ENCODE measurements around the gene EEIG1.

Gene EEIG1

GRCh38 chr9:127974001-127974768 lies 6.6 kb downstream of the EEIG1 start:
- no peak for DNase-seq

DNA sequence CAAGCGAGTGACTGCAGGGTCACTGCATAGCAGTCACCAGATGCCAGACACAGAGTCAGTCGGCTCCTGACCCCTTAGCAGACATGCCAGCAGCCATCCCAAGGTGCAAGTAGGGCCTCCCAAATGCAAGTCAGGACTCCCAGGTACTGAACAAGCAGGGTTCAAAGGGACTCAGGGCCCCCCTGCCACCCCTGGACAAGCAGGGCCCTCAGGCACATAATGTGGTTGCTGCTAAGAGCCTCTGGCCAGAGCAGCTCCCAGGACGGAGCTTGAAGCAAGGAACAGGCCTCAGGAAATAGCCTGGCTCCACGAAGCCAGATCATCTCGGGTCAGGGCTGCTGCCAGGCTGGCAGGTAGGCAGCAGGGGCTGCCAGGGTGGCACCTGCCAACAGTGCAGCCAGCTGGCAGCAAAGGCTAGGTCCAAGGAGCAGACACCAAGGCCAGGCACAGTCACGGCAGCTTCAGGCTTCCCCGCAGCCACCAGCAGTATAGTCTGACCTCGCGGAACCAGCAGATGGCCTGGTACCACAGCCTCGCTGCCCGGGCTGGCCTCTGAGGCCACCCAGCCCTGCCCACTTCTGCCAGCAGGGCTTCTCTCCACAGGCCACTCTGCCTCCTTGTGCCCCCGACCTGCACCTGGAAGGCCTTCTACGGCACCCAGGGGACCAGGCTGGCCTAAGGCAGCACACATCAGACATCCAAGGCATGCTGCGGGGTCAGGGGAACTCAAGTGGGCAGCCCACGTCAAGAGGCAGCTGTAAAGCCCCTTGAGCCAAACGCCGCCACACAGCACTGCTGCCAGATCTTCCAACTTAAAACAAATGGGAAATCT lies 7.4 kb downstream of the EEIG1 start:
- DNase-seq = no peak

- DNase-seq = no peak
Observed at GRCh38 chr9:127972236-127972871, 8.4 kb downstream of the EEIG1 start.

DNA sequence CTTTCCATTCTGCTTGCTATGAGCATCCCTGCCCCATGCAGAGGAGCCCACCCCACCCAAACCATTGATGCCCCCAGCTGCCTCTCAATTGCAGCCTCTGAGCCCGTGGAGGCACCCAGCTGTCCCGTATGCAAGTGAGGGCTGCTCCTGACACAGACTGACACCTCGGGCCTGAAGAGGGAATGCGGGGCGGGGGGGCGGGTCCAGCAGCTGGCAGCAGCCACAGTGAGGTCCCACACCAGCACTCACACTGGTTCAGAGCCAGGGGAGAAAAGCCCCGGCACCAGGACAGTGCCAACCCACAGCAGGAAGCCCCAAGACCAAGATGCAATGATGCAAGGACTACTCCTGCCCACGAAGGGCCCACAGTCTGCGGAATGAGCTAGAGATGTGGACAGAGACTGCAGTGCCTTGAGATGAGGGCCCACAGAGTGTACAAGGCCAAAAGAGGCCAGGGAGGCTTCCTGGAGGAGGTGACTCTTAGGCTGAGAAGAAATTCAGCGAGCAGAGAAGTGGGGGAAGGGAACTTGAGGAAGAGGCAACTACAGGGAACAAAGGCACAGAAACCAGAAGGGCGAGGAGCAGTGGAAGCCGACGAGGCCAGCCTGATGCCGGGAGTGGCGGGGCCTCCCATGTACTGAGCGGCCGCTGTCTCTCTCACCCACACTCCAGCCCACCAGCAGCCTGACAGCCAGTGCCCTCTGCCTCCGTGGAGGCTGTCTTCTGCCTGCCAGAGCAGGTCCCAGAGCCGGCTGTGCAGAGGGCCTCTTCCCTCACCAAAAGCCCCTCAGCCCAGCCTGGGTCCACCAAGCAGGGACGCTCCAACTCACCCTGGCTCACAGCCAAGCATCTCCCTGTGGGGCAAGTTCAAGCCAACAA lies 9.2 kb downstream of the EEIG1 start:
- DNase-seq = peak; percentile 45

DNA sequence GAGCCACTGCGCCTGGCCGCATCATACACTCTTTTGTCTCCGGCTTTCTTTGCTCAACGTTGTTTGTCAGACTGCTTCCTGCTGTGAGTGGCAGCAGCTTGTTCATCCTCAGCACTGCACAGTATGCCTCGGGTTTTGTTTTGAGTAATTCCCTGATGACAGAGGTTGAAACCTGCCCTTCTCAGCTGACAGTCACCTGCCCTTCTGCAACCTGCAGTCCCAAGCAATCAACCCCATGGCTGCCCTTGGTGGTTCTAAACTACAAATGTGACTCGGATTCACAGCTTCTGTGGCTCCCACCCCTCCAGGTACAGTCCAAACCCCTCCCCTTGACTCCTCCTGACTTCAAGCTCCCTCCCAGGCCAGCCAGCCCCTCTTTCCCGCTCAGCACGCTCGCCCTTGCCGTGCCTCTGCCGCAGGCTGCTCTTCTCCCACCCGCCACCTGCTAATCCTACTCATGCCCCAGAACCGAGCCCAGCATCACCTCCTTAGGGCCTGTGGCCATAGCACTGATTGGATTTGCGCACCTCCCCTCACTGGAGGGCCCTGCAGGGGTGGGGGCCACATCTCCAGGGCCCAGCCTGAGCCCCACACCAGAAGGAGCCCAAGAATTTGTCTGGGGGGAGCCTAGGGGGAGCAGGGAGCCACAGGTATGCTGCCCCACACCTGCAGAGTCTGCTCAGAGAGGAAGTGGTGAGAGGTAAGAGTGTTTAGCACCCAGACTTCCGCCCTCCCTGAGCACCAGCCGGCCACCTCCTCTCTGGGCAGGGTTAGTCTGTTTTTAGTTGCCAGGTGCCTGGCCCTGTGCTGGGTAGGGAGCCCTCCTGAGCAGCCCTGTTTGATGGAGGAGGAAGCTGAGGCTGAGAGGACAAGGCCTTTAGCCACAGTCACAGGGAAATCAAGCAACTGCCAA lies 10.1 kb downstream of the EEIG1 start:
- DNase-seq = no peak

DNA sequence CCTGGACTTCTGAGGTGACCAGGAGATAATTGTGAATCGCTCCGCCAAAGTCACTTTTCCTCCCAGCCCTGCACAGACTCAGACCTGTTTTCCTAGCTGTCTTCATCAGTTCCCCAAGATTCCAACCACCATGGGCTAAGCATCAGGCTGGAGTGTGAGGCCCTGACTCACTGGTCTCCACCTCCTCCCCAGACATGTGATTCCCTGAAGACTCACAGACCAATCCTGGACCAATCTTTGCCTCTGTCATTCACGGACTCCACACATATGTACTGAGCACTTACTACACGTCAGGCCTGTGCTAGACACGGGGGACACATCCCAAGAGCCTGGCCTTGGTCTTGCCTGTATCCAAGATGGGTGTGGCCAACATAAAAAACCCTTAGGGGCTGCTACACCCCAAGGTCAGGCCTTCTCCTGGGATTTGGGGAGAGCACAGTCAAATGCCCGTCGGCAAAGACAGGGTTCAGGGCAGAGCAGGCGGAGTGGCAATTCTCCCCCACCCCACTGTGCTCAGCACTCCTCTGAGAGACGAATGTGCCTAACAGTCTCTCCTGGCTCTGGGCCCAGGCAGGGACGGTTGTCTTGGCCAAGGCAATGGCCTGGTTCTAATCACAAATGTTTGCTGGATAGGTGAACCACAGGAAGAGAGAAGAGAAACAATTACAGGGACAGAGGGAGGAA lies 11.9 kb downstream of the EEIG1 start:
- DNase-seq = no peak

- no peak for DNase-seq
Observed at GRCh38 chr9:127968042-127968441, 12.7 kb downstream of the EEIG1 start.

- no peak for DNase-seq
Observed at GRCh38 chr9:127967151-127967809, 13.5 kb downstream of the EEIG1 start.

DNA sequence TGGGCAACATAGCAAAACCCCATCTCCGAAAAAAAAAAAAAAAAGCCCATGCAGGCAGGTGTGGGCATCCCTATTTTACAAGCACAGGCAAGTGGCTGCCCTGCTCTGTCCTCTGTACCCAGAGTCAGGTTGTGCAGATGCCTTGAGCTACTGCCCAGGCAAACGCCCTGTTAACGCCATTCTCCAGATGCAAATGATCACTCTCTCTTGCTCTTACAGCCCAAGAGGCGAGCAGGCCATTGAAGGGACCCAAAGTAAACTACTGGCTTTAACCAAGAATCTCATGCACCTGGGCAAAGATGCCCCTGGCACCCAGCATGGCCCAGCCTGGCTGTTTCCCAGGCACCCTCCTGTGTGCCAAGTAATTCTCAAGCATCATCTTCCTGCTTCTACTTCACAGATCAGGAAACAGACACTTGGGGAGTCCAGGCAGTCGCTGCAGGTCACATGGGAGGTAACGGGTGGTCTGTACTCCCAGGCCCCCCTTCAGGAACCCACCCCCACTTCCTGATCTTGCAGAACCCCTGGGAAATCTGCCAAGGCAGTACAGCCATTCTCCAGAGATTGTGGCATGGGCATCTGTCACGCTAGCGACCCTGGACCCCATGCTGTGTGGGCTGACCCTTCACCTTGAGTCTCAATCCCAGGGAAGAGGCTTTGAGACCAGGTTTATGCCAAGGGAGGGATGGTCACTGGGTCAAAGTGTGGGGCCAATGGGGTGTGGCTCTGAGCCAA lies 14.2 kb downstream of the EEIG1 start:
- DNase-seq = no peak

DNA sequence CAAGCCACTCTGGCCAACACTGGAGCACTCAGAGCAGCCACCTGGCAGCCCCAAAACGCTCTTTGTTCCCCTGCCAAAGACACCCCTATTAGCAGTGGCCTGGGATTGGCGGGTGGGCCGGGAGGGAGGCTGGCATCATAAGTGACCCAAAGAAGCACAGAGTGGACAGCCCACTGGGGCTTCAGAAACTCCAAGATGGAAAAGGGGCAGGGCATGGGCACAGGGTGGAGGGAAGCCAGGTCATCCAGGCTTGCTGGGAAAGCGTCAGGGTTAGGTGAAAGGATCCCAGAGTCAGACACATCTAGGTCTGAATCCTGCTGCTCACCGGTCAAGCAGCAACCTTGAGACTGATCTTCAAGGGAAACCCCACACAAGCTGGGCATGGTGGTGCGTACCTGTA lies 14.8 kb downstream of the EEIG1 start:
- DNase-seq = no peak

DNA sequence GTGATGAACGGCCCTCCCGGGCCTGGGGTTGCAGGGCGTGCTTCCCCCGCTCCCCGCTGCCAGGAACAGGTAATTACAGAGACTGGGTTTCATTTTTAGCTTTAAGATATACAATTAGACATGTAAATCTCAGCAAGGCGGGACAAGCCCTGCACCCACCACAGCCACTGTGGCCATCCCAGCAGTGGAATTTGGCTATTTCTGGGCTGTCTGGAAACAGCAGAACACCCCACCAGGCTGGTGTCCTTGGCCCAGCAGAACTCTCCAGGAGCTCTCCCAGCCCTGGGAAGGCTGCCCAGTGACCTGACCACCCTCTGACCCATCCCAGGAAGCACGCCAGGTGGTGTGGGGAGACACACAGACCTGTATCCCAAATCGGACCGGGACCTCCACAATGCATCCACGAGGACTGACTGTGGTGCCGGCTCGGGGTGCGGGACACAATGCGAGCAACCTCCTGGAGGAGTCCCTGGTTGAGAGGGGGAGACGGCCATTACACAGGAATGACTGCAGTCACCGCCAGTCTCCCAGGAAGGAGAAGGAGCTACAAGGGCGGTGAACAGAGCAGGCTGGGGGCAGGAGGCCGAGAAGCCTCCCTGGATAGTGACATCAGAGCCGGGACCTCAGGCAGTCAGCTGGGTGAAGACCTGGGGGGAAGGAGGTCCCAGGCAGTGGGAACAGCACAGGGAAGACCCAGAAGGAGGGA lies 17.3 kb downstream of the EEIG1 start:
- DNase-seq = no peak

- DNase-seq = no peak
Observed at GRCh38 chr9:127963041-127963358, 17.8 kb downstream of the EEIG1 start.

DNA sequence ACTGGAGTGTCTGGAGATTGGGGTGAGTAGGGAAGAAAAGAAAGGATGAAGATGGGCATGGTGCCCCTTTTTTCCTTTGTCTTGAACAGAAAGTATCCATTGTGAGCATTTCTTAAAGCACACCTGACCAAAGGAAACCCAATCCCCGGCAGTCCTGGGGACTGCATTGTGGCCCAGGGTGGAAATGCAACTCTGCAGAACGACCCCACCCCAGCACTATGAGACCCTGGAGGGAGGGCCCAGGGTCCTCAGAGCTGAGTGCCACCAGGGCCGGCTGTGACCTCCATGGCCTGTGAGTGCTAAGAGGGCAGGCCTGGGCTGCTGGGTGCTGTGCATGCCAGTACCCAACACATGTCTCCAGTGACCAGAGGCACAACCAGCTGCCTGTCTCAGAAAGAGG lies 18.5 kb downstream of the EEIG1 start:
- no peak for DNase-seq

- no peak for DNase-seq
Observed at GRCh38 chr9:127961613-127962155, 19.1 kb downstream of the EEIG1 start.

GRCh38 chr9:127961155-127961490 lies 19.7 kb downstream of the EEIG1 start:
- no peak for DNase-seq

GRCh38 chr9:127960410-127961154 lies 20.2 kb downstream of the EEIG1 start:
- no peak for DNase-seq

GRCh38 chr9:127959841-127960409 lies 20.9 kb downstream of the EEIG1 start:
- DNase-seq = no peak

DNA sequence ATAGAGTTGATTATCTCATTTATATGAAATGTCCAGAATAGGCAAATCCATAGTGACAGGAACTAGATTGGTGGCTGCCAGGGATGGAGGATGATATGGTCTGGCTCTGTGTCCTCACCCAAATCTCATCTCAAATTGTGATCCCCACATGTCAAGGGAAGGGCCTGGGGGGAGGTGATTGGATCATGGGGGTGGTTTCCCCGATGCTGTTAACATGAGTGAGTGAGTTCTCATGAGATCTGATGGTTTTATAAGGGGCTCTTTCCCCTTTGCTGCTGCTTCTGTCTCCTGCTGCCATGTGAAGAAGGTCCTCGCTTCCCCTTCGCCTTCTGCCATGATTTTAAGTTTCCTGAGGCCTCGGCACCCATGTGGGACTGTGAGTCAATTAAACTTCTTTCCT lies 21.4 kb downstream of the EEIG1 start:
- no peak for DNase-seq
